Activated T-cell treated with anti-CD3 and anti-CD28 coated beads, Interleukin-2, amount 50 U/mL, for 48 hours (primary cell): Measurements from ENCODE around the gene EPB41L2.
A peak's percentile ranks its signal among the peaks of the same experiment; 100 is the strongest.

ENCODE experiments used
- DNase-seq, 2 experiments: peaks; one replicate each; pipeline ENCODE4 v3.0.0-alpha.2; 2020

EPB41L2 gene

DNA sequence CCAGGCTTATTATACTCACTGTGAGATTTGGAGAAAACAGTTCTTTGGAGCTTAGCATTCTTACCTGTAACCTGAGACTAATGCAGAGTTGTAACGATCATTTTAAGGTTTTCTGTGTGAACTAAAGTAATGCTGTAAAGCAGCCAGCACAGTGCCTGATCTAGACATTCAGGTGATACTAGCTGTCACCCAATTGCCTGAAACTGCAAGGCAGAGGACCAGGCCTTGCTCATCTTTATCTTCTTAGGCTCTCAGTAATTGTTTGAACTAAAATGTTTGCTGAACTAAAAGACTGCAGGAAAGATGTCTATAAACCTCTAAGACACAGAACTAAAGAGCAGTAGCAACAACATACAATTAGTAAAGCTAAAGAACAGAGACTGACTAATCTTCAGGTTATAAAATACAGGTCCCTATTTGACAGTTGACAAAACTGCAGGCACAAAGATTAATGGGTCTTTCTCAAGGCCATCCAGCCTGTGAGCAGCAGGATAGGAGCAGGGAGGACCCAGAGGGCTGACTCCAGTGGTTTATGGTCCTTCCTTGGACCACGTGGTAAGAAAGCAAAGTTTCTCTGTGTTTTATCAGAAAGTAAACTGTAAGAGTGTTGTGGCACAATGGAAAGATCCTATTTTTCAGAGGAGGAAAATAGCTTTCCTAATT is 204.4 kb downstream of the EPB41L2 start:
- no peak for DNase-seq

DNA sequence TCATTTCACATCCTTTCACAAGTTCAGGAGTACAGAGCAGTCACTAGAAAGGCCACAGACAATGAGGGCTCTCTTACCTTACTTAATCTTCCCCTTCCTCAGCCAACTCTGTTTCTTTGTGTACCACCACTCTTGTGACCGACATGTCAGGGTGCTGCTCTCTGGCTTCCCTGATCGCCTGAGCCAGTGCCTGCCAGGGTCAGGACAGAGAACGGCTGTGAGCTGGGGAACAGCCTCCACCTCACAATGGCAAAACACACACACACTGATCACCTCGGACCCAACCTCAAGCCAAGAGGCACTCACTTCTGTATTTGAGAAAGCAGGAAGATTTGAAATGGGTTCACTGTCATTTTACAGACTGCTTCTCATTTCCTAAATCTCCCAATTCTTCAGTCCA is 205.0 kb downstream of the EPB41L2 start:
- no peak for DNase-seq

DNA sequence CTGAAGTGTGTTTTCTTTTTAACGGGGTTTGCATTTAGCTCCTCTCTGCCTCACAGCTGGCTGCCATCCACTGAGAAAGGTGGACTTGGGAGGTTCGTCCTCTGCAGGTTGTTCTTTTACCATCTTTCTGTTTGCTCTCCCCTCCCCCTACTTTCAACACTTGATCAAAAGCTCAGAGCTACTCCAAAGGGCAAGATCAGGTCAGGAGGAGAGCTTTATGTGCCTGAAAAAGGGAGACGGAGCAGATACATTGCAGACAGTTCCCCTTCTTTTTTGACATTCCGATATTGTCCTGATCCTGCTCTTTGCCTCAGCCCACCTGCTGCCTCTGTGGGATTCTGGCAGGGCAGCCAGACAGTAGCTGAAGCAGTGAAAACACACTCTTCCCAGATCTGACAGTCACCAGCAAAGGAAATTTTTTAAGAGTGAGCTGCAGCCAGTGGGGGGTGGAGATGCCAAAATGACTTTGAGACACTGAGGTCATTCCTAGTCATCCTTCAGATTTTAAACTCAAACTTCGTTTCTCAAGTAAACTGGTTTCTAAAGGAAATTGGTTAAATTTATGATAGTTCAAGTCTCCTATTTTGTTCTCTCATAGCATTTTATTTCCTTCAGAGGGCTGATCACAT is 209.4 kb downstream of the EPB41L2 start:
- DNase-seq: no peak

GRCh38 chr6:130852844-130853554 is 210.0 kb downstream of the EPB41L2 start:
- DNase-seq: no peak

DNA sequence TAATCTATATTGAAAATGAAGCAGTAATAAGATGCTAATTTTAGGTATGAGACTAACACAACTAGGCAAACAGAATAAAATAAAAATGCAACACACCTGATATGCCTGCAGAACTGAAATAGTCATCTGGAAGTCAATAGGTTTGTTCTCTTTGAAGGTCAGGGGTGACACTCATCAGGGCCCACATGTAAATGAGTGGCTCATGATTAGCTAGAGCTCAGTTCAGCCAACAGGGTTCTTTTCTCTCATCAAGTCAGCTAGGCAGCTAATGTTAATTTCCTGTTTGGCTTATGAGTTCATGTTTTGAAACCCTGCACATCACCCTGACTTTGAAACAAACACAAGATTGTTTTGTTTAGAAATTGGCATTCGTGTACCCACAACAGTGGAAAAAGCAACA is 212.0 kb downstream of the EPB41L2 start:
- no peak for DNase-seq

- no peak for DNase-seq
These were observed 213.5 kb downstream of the EPB41L2 start for GRCh38 chr6:130849594-130849993.

GRCh38 chr6:130848945-130849344 is 214.1 kb downstream of the EPB41L2 start:
- DNase-seq: peak; percentile 25 to 40

GRCh38 chr6:130847001-130847910 is 215.8 kb downstream of the EPB41L2 start:
- no peak for DNase-seq

- DNase-seq: no peak
These were observed 216.5 kb downstream of the EPB41L2 start for GRCh38 chr6:130846501-130846900.

- no peak for DNase-seq
These were observed 219.3 kb downstream of the EPB41L2 start for GRCh38 chr6:130843575-130844320.

DNA sequence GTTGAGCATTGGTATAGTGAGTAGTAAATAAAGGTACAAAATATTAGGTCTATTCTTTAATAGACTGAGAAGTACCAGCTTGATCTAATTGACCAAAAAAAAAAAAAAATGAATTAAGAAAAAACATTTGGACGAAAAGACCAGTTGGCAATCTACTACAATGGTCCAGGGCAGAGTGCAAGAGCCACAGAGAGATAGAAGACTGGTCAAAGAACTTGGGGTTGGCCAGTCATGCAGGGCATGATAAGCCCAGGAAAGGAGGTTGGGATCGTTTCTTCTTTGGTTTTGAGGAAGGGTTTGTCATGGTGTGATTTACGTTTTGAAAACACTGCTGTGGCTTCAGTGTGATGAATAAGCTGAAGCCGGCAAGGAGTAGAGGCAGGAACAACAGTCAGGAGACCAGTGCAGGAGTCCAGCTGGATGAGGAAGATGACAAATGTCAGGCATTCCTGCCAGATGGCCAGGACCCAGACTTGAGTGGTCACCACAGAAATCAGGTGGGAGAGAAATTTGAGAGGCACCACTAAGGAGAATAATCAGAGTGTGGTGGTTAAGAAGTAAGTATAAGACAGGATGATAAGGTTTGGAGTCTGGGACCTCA is 221.8 kb downstream of the EPB41L2 start:
- no peak for DNase-seq

- DNase-seq: no peak
These were observed 223.0 kb downstream of the EPB41L2 start for GRCh38 chr6:130840050-130840449.

DNA sequence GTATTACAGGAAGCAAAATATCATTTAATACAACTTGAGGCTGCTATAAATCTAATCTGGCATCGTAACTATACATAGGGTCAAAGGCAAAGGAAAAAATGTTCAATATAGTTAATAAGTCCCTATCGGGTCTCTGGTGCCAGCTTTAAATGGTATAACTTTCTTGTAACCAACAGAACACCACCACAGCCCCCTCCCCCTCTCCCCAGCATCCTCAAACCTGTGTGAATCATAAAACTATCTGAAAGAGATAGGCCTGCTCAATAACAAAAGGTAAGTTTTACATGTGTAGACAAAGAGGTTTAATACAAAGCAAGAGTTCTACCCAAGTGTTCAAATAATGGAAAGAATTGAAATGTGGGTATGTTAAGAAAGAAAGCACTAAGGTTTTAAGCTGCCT is 223.7 kb downstream of the EPB41L2 start:
- no peak for DNase-seq

DNA sequence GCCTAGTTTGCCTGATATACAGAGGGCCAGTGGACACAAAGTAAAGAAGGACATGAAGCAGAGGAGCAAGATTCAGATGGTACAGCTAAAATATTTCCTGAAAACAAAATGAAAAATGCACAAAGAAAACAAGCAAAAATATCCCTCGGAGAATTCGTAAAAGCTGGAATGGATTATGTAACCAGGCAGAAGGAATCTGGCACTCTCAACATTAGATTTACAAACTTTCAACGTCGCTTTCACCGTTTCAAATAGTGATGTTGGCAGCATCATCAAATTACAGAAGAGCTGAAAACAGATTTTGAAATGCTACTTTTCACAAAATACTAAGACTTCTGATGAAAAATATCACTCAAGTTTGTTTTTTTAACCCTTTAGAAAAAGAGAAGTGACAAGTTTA is 224.1 kb downstream of the EPB41L2 start:
- no peak for DNase-seq

- no peak for DNase-seq
These were observed 224.7 kb downstream of the EPB41L2 start for GRCh38 chr6:130838250-130838860.

DNA sequence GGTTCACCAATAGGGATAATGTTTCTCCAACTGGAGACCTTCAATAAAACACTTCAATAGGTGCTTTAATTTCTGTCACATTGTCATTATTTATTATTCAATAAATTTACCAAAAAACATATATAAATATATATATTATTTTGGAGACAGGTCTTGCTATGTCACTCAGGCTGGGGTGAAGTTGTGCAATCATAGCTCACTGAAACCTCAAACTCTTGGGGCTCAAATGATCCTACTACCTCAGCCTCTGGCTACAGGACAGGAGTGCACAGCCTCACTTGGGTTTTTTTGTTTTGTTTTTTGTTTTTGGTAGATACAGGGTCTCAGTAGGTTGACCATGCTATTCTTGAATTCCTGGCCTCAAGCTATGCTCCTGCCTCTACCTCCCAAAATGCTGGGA is 226.0 kb downstream of the EPB41L2 start:
- DNase-seq: no peak

DNA sequence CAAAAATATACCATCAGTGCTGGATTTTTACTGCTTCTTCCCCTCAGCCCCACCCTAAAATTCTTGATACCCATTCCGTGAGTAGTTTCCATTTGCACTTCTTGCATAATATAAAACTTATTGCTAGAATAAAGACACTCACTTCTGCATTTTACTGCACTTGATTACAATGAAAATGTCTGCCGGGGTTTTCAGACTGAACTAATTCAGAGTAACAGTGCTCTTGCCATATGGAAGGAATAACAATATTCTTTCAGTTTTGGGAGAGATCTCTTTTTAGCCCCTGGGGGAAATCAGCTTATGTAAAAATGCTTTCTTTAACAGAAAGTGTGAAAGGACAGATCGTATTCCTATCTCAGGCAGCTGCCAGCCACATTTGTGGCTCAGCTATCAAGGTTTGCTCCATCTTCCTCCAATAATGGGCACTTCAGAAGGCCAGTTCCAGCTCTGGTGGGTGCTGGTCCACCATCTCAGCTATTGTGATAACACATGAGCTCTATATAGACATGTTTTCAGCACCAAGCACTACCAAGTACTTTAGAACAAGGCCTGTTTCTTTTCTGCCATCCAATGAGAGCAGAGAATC is 226.9 kb downstream of the EPB41L2 start:
- DNase-seq: no peak

GRCh38 chr6:130834482-130835251 is 228.4 kb downstream of the EPB41L2 start:
- DNase-seq: no peak

DNA sequence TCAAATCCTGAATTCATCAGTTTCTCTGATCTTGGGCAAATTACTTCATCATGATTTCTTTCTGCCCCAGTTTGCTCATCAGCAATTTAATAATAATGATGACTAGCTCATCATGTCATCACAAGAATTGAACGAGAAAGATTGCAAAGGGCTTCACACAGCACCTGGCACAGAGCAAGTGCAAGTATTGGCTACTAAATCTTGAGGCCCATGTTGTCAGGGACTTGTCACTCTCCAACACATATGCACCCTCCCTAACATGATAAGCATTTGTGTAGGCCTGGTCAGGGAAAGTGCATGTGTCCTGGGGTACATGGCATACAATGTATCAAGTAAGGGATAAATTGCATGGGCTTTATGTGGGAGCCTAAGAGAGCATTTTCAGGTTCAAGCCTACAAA is 229.5 kb downstream of the EPB41L2 start:
- DNase-seq: no peak

DNA sequence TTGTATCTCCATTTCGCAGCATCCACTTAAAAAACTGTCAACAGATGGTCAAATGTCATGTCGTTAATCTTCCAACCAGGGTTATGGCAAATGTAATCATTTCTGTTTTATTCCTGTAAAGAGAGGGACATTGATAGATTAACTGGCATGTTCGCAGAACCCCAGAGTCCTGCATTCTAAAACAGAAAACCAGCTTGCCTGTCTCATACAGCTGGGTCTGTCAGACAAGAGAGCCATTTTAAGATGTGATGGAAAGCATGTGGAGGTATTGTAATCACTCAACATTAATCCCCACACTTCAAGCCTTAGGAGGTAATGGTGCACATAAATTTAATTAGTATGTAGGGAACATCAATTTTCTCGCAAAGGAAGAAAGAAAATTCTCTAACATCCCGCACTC is 231.4 kb downstream of the EPB41L2 start:
- DNase-seq: no peak
